ENCODE measurements around the gene NCS1.

The NCS1 gene

GRCh38 chr9:130232899-130233586 lies 60.8 kb downstream of the NCS1 start:
- H3K4me3 ChIP-seq (ENCODE audit: low read depth, low read length) = no peak overlapping the region
- DNase-seq (ENCODE audit: low read depth) = no peak

GRCh38 chr9:130233587-130233945 lies 61.4 kb downstream of the NCS1 start:
- no peak for DNase-seq (ENCODE audit: low read depth)
- no peak overlapping the region for H3K4me3 ChIP-seq (ENCODE audit: low read depth, low read length)

GRCh38 chr9:130234340-130235260 lies 62.4 kb downstream of the NCS1 start:
- no peak for DNase-seq (ENCODE audit: low read depth)
- H3K4me3 ChIP-seq (ENCODE audit: low read depth, low read length) = no peak overlapping the region

GRCh38 chr9:130235558-130236435 lies 63.6 kb downstream of the NCS1 start:
- DNase-seq (ENCODE audit: low read depth) = no peak

GRCh38 chr9:130236436-130236985 lies 64.3 kb downstream of the NCS1 start:
- no peak for DNase-seq (ENCODE audit: low read depth)
- H3K4me3 ChIP-seq (ENCODE audit: low read depth, low read length) = no peak overlapping the region

More at GRCh38 chr9:130235558-130236435, 63.6 kb downstream of the NCS1 start:
- H3K4me3 ChIP-seq (ENCODE audit: low read depth, low read length) = no peak overlapping the region

GRCh38 chr9:130237076-130237475 lies 64.9 kb downstream of the NCS1 start:
- no peak overlapping the region for H3K4me3 ChIP-seq (ENCODE audit: low read depth, low read length)
- no peak for DNase-seq (ENCODE audit: low read depth)

- no peak overlapping the region for H3K4me3 ChIP-seq (ENCODE audit: low read depth, low read length)
- no peak for DNase-seq (ENCODE audit: low read depth)
These were observed 65.7 kb downstream of the NCS1 start for GRCh38 chr9:130237763-130238524.

- no peak for DNase-seq (ENCODE audit: low read depth)
- no peak overlapping the region for H3K4me3 ChIP-seq (ENCODE audit: low read depth, low read length)
These were observed 67.1 kb downstream of the NCS1 start for GRCh38 chr9:130239363-130239695.

GRCh38 chr9:130239741-130240241 lies 67.6 kb downstream of the NCS1 start:
- no peak overlapping the region for H3K4me3 ChIP-seq (ENCODE audit: low read depth, low read length)
- DNase-seq (ENCODE audit: low read depth) = no peak

GRCh38 chr9:130240410-130241197 lies 68.4 kb downstream of the NCS1 start:
- H3K4me3 ChIP-seq (ENCODE audit: low read depth, low read length) = no peak overlapping the region
- no peak for DNase-seq (ENCODE audit: low read depth)

GRCh38 chr9:130241198-130241535 lies 69.0 kb downstream of the NCS1 start:
- no peak for DNase-seq (ENCODE audit: low read depth)
- H3K4me3 ChIP-seq (ENCODE audit: low read depth, low read length) = no peak overlapping the region

- no peak overlapping the region for H3K4me3 ChIP-seq (ENCODE audit: low read depth, low read length)
- no peak for DNase-seq (ENCODE audit: low read depth)
These were observed 70.2 kb downstream of the NCS1 start for GRCh38 chr9:130242270-130243014.

GRCh38 chr9:130243015-130243881 lies 71.0 kb downstream of the NCS1 start:
- H3K4me3 ChIP-seq (ENCODE audit: low read depth, low read length) = no peak overlapping the region
- no peak for DNase-seq (ENCODE audit: low read depth)

- no peak for DNase-seq (ENCODE audit: low read depth)
- H3K4me3 ChIP-seq (ENCODE audit: low read depth, low read length) = no peak overlapping the region
These were observed 71.6 kb downstream of the NCS1 start for GRCh38 chr9:130243882-130244170.

GRCh38 chr9:130244548-130245165 lies 72.5 kb downstream of the NCS1 start:
- no peak for DNase-seq (ENCODE audit: low read depth)

GRCh38 chr9:130245474-130245873 lies 73.3 kb downstream of the NCS1 start:
- DNase-seq (ENCODE audit: low read depth) = no peak
- H3K4me3 ChIP-seq (ENCODE audit: low read depth, low read length) = no peak overlapping the region

More at GRCh38 chr9:130244548-130245165, 72.5 kb downstream of the NCS1 start:
- H3K4me3 ChIP-seq (ENCODE audit: low read depth, low read length) = no peak overlapping the region

All from skeletal muscle cell (primary cell).